GM12874 (cell line): Measurements from ENCODE around the gene NOX3.

Experiments
- CTCF ChIP-seq: IDR thresholded peaks from 2 replicates; pipeline ENCODE4 v1.5.1; 2011; ENCODE audit warnings: low read depth, mild to moderate bottlenecking, control low read depth, low read length, moderate library complexity; ENCODE audit not compliant: insufficient read depth

The NOX3 gene

DNA sequence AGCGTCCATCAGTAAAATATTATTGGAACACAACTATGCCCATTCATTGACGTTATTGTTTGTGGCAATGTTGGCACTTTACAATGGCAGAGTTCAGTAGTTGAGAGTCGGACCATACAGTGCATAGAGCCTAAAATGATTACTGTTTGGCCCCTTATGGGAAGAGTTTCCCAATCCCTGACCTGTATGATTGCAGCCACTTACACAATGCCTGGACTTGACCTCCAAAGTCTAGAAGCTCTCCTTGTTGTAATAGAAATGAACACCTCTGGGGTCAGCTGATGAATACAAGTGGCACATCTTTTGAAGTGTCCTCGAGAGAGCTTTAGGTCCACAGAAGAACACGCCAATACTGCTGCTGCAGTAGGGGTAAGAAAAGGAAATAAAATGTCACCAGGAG, 59.0 kb downstream of the NOX3 start:
- TF ChIP-seq CTCF: no peak

DNA sequence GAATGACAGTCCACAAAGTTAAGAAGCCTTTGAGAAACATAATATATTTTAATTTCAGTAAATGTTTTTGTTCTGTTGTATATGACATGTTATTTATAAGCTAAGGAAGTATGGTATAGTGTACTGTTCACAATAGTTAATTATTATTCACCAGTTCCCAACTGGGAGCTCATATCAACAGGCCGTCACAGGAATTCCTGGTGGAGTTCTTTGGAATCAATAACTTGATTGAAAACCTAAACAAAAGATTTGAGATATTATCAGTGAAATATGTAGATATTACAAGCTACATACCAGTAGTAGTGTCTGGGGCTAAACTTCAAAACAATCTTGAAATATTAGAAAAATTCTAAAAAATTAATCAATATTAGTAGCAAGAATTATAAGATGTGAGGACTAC, 60.3 kb downstream of the NOX3 start:
- TF ChIP-seq CTCF: no peak

- TF ChIP-seq CTCF: no peak
Measured at GRCh38 chr6:155389130-155389529, 66.5 kb downstream of the NOX3 start.

GRCh38 chr6:155388591-155388990, 67.0 kb downstream of the NOX3 start:
- TF ChIP-seq CTCF: no peak

DNA sequence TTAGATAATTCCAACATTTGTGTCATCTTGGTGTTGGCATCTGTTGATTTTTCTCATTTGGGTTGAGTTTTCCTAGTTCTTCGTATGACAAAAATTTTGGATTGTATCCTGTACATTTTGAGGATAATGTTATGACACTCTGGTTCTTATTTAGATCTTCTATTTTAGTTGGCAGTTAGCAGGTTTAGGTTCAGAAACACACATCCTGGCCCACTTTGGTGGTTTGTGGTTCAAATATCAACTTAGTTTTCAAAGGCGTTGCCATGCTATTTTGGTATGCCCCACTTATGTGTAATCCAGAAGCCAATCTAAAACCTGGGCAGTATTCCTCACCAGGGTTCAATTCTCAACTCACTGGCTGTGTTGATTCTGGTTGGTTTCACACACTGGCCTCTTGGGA, 68.2 kb downstream of the NOX3 start:
- no peak for TF ChIP-seq CTCF

- no peak for TF ChIP-seq CTCF
Measured at GRCh38 chr6:155384321-155384952, 71.2 kb downstream of the NOX3 start.

- TF ChIP-seq CTCF: no peak
Measured at GRCh38 chr6:155383913-155384312, 71.7 kb downstream of the NOX3 start.
